WTC11 (cell line): ENCODE results near the gene S100A12.

Experiments
- IRF2 ChIP-seq: sonication (generic); formaldehyde crosslinking; IDR thresholded peaks from 2 replicates; pipeline ENCODE4 v1.8.0; 2022; ENCODE audit warnings: low read depth, missing genetic modification reagents, borderline replicate concordance
- NFYB ChIP-seq: sonication (generic); formaldehyde crosslinking; conservative IDR thresholded peaks from 2 replicates; pipeline ENCODE4 v1.8.0; 2022; ENCODE audit warnings: low read depth, missing genetic modification reagents
- ZNF263 ChIP-seq: sonication (generic); formaldehyde crosslinking; IDR thresholded peaks from 2 replicates; pipeline ENCODE4 v1.8.1; 2022; ENCODE audit warnings: low read depth, mild to moderate bottlenecking, moderate library complexity, missing genetic modification reagents
- TF ChIP-seq, protein P1 (sequence below): fragments of 200-600 bp; IDR thresholded peaks from 2 replicates; pipeline ENCODE4 v1.8.0; 2022; ENCODE audit warnings: antibody characterized with exemption
- TF ChIP-seq, protein P2 (sequence below): sonication (generic); formaldehyde crosslinking; IDR thresholded peaks from 2 replicates; pipeline ENCODE4 v1.8.1; 2022; ENCODE audit warnings: low read depth, mild to moderate bottlenecking, moderate library complexity, missing genetic modification reagents, borderline replicate concordance

GRCh38 chr1:153396461-153396860 lies 21.0 kb upstream of the S100A12 start:
- TF ChIP-seq, protein P1, sequence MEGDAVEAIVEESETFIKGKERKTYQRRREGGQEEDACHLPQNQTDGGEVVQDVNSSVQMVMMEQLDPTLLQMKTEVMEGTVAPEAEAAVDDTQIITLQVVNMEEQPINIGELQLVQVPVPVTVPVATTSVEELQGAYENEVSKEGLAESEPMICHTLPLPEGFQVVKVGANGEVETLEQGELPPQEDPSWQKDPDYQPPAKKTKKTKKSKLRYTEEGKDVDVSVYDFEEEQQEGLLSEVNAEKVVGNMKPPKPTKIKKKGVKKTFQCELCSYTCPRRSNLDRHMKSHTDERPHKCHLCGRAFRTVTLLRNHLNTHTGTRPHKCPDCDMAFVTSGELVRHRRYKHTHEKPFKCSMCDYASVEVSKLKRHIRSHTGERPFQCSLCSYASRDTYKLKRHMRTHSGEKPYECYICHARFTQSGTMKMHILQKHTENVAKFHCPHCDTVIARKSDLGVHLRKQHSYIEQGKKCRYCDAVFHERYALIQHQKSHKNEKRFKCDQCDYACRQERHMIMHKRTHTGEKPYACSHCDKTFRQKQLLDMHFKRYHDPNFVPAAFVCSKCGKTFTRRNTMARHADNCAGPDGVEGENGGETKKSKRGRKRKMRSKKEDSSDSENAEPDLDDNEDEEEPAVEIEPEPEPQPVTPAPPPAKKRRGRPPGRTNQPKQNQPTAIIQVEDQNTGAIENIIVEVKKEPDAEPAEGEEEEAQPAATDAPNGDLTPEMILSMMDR = no peak
- TF ChIP-seq NFYB (CRISPR knock-in tag) (no peak), ZNF263 (CRISPR knock-in tag) (no peak), IRF2 (CRISPR knock-in tag) (no peak)
- TF ChIP-seq, protein P2, sequence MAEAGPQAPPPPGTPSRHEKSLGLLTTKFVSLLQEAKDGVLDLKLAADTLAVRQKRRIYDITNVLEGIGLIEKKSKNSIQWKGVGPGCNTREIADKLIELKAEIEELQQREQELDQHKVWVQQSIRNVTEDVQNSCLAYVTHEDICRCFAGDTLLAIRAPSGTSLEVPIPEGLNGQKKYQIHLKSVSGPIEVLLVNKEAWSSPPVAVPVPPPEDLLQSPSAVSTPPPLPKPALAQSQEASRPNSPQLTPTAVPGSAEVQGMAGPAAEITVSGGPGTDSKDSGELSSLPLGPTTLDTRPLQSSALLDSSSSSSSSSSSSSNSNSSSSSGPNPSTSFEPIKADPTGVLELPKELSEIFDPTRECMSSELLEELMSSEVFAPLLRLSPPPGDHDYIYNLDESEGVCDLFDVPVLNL = no peak
